Peyer's patch (tissue), 4 donors: ENCODE results near the gene ATP1A1.

Experiments
- CTCF ChIP-seq, 6 experiments: fragments of 450-650 bp in 4 of 6; fragments of 200-600 bp in 2 of 6; sonication (generic) in 1 of 6; IDR thresholded peaks; one replicate each; pipeline ENCODE4 v1.5.1; 2017 to 2019; ENCODE audit warnings: antibody characterized with exemption in 6 of 6, mild to moderate bottlenecking in 3 of 6, moderate library complexity in 1 of 6
- POLR2A ChIP-seq, 2 donors: fragments of 450-650 bp; IDR thresholded peaks; one replicate each; pipeline ENCODE4 v1.5.1; 2017; ENCODE audit warnings: antibody characterized with exemption in 2 of 2, mild to moderate bottlenecking in 2 of 2, moderate library complexity in 2 of 2

GRCh38 chr1:116377541-116378529, 4.8 kb downstream of the ATP1A1 start:
- TF ChIP-seq POLR2A (IDR thresholded peaks at IDR 0.05) (peak; percentile 8 to 46), CTCF (IDR thresholded peaks at IDR 0.05) (no peak)
